Heart left ventricle (tissue), 16 donors: ENCODE results near the gene NACAD. TPM values are rescaled to one million over a fixed set of nuclear protein-coding genes. Genes with fewer than 3 reads are reported as not detected.

ENCODE experiments used
- ATAC-seq, 4 donors: fragments of 200-7000 bp; cut with Tn5 transposase; one replicate each; pipeline ENCODE4 v1.9.1; 2020 to 2022; ENCODE audit warnings: moderate library complexity in 4 of 4, mild to moderate bottlenecking in 3 of 4, moderate number of reproducible peaks in 1 of 4
- DNase-seq, 5 donors: peaks; one replicate each; pipeline ENCODE4 v3.0.0-alpha.2; 2020
- H3K27ac ChIP-seq, 12 donors: fragments of 200-600 bp; sonication (generic) in 4 of 12; one replicate each; pipeline versions ENCODE4 v1.5.0 to v1.8.0; 2016 to 2022; ENCODE audit warnings: mild to moderate bottlenecking in 2 of 12
- H3K27me3 ChIP-seq, 9 donors: fragments of 200-600 bp; sonication (generic) in 2 of 9; one replicate each; pipeline versions ENCODE4 v1.5.1 to v1.8.0; 2016 to 2022; ENCODE audit warnings: mild to moderate bottlenecking in 3 of 9
- H3K36me3 ChIP-seq, 9 donors: fragments of 200-600 bp; sonication (generic) in 2 of 9; one replicate each; pipeline versions ENCODE4 v1.5.0 to v1.8.0; 2018 to 2022; ENCODE audit warnings: mild to moderate bottlenecking in 2 of 9
- H3K4me1 ChIP-seq, 12 donors: fragments of 200-600 bp; sonication (generic) in 4 of 12; one replicate each; pipeline versions ENCODE4 v1.5.0 to v1.8.0; 2016 to 2022; ENCODE audit warnings: mild to moderate bottlenecking in 3 of 12
- H3K4me3 ChIP-seq, 12 donors: fragments of 200-600 bp; sonication (generic) in 4 of 12; one replicate each; pipeline versions ENCODE4 v1.5.0 to v1.8.0; 2017 to 2022; ENCODE audit warnings: mild to moderate bottlenecking in 9 of 12, moderate library complexity in 4 of 12
- H3K9me3 ChIP-seq, 12 donors: fragments of 200-600 bp; sonication (generic) in 4 of 12; one replicate each; pipeline versions ENCODE4 v1.5.0 to v1.8.0; 2016 to 2022; ENCODE audit warnings: mild to moderate bottlenecking in 1 of 12
- CTCF ChIP-seq, 12 donors: fragments of 200-600 bp; sonication (generic) in 4 of 12; IDR thresholded peaks; one replicate each; pipeline versions ENCODE4 v1.5.0 to v1.8.0; 2018 to 2022; ENCODE audit warnings: antibody characterized with exemption in 12 of 12, mild to moderate bottlenecking in 5 of 12
- POLR2A ChIP-seq, 2 donors: fragments of 450-650 bp; IDR thresholded peaks; one replicate each; pipeline ENCODE4 v1.6.1; 2017; ENCODE audit warnings: antibody characterized with exemption in 2 of 2, mild to moderate bottlenecking in 2 of 2, moderate library complexity in 2 of 2
- WGBS, 4 donors: extraction: QIAGEN DNeasy Blood & Tissue Kit in 2 of 4; methylation state at CpG; one replicate each; pipeline versions ENCODE4 v1.1.5 to v1.1.7; 2013 to 2018; 5-methylcytosine and 5-hydroxymethylcytosine counted together
- intact Hi-C, 10 donors: fragments of 100-400 bp; cut with DNase I; formaldehyde crosslinking; loops; one replicate each; pipeline versions ENCODE4 v1.11.1 to v1.14.2; 2022
- polyA plus RNA-seq, 2 donors: library from polyadenylated mRNA; stranded (reverse); fragments of 200-250 nt; gene quantifications; one replicate each; pipeline ENCODE4 v1.2.3, GENCODE V29; 2013
- total RNA-seq, 9 donors: library from RNA; depleted of rRNA in 2 of 9; stranded (reverse); fragments of >200 nt in 2 of 9; fragmentation: NEBNext Ultra II Directional in 3 of 9; extraction: Animal tissue kit (Norgen Biotek cat#: 25700) in 3 of 9; gene quantifications; one replicate each; pipeline versions ENCODE4 v1.1.0 to v1.2.4, GENCODE V29; 2016 to 2023
- donor health status: ischemic (EF 13 %, LVEDD 7.1; RV severe dilation, severe dysfunction).
- donor health status: healthy with polysubstance abuse.
- donor health status: DM: no; HTN: yes; CAD: no.
- donor health status: DM: no; HTN: no; CAD: no.
- donor health status: ischemic (EF 25% LVEDD 6.9; RV normal size, moderate dysfunction).
- donor health status: ischemic (EF 25% LVEDD 5.7; RV mildly dilated, moderate dysfunction).
- donor health status: healthy.
- donor health status: DM: yes; HTN: yes; CAD: no.
- donor health status: ischemic (EF 35%, LVEDD 5.7; RV mildly dilated, moderate dysfunction).
- donor health status: nonischemic (EF 11% LVEDD 7.7; RV severe dilation, severe dysfunction).
- donor health status: DM: yes; HTN: yes; CAD: no.
- donor health status: PGD.
- donor health status: ischemic (EF 29% LVEDD 5.4; RV normal size, mild dysfunction).
- donor health status: nonischemic (EF 23%, LVEDD 6.1; RV moderate dilation, normal function).

The NACAD gene
- total and polyA plus RNA-seq, 11 donors = 1.9 to 16.3 (median 5.3) TPM

GRCh38 chr7:45082031-45082830, 6.5 kb downstream of the NACAD start:
- intact Hi-C loops = no loop called here
- ATAC-seq (peak in 3 of 4 donors; percentile 16 to 36 (median 29)), DNase-seq (peak in 1 of 5 donors; percentile 25)
- Histone ChIP-seq H3K4me1 (peaks cover 0 to 9% (median 0%) of the 10 kb centered on the region in 12 donors), H3K9me3 (no peaks in the 10 kb centered on the region), H3K4me3 (no peak overlapping the region), H3K27me3 (no peaks in the 10 kb centered on the region), H3K36me3 (peaks cover 0 to 8% (median 5%) of the 10 kb centered on the region in 9 donors), H3K27ac (no peak overlapping the region)
- WGBS, 4 donors = 63 to 83% (median 74%) methylated on average over 4 to 18 of the region's 18 CpGs
- no peak for TF ChIP-seq POLR2A (IDR thresholded peaks at IDR 0.05)
- TF ChIP-seq CTCF (IDR thresholded peaks at IDR 0.05) = no peak

- intact Hi-C loops = no loop called here
- no peak for TF ChIP-seq POLR2A (IDR thresholded peaks at IDR 0.05)
- no peak for TF ChIP-seq CTCF (IDR thresholded peaks at IDR 0.05)
- H3K9me3 ChIP-seq = no peaks in the 10 kb centered on the region
- peaks cover 0 to 9% (median 0%) of the 10 kb centered on the region in 12 donors for H3K4me1 ChIP-seq
- no peak for DNase-seq
- no peaks in the 10 kb centered on the region for H3K27me3 ChIP-seq
- H3K4me3 ChIP-seq = no peak overlapping the region
- peaks cover 0 to 14% (median 11%) of the 10 kb centered on the region in 9 donors for H3K36me3 ChIP-seq
- WGBS, 4 donors = 93 to 98% (median 94%) methylated on average over 3 to 9 of the region's 9 CpGs
- no peak for ATAC-seq
- H3K27ac ChIP-seq = no peak overlapping the region
These were observed 7.1 kb downstream of the NACAD start for GRCh38 chr7:45081670-45081974.

- no peak for DNase-seq
- TF ChIP-seq POLR2A (IDR thresholded peaks at IDR 0.05) (no peak), CTCF (IDR thresholded peaks at IDR 0.05) (no peak)
- Histone ChIP-seq H3K4me3 (no peak overlapping the region), H3K36me3 (peaks cover 0 to 19% (median 16%) of the 10 kb centered on the region in 9 donors), H3K9me3 (no peaks in the 10 kb centered on the region), H3K4me1 (peaks cover 0 to 9% (median 0%) of the 10 kb centered on the region in 12 donors), H3K27me3 (no peaks in the 10 kb centered on the region), H3K27ac (no peak overlapping the region)
- intact Hi-C loops = no loop called here
- no peak for ATAC-seq
- 87 to 96% (median 93%) methylated on average over 11 to 14 of the region's 14 CpGs for WGBS, 4 donors
These were observed 7.7 kb downstream of the NACAD start for GRCh38 chr7:45080958-45081669.

- Histone ChIP-seq H3K4me3 (no peak overlapping the region), H3K4me1 (peaks cover 0 to 9% (median 0%) of the 10 kb centered on the region in 12 donors), H3K27me3 (no peaks in the 10 kb centered on the region), H3K27ac (no peak overlapping the region), H3K9me3 (no peaks in the 10 kb centered on the region), H3K36me3 (peaks cover 0 to 26% (median 21%) of the 10 kb centered on the region in 9 donors)
- WGBS, 4 donors = 91 to 95% (median 92%) methylated on average over 13 to 17 of the region's 17 CpGs
- ATAC-seq = peak in 2 of 4 donors; percentile 7 to 10
- intact Hi-C loops = no loop called here
- no peak for DNase-seq
- TF ChIP-seq CTCF (IDR thresholded peaks at IDR 0.05) = no peak
- no peak for TF ChIP-seq POLR2A (IDR thresholded peaks at IDR 0.05)
These were observed 8.4 kb downstream of the NACAD start for GRCh38 chr7:45080265-45080957.
